ENCODE measurements around the gene CLOCK.

CLOCK gene

DNA sequence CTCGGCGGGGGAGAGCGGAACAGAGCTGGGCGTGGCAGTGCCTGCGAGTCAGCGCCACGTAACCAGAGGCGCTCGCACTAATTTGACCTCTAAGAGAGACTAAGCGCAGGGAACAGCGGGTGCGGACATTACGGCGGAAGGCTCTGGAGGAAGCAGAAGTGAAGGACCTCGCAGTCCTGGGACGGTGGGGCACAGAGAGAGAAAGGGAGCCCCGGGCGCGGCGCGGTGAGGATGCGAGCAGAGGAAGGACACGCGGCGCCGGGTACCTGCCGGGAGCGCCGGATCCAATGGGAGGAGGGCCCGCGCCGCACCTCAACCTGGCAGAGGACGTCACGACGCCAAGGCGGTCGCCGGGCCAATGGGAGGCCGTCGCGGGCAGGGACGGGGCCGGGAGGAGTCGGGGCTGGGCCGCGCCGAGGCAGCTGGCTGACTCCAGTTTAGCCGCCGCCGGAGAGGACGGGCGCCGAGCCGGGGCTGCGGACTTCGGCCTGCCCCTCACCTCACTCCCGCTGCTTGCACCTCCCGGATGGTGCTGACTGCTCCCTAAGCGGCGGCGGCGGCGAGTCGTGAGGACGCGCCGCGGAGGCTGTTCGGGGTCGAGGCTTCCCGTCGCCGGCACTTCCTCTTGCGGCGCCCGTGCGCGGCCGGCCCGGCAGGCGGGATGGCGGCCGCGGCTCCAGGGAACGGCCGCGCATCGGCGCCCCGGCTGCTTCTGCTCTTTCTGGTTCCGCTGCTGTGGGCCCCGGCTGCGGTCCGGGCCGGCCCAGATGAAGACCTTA lies 151.0 kb downstream of the CLOCK start, which contains the start of gene TMEM165:
Gene TMEM165 (plus strand): TSS at position 429 of the 779 bp plus-strand sequence. CDS start 233 bp downstream, at position 662.
- H3K9me3 ChIP-seq (ENCODE audit: control insufficient read depth in 2 of 2, low read length in 2 of 2), result no peaks in the 10 kb centered on the region
- peaks cover 16 to 29% of the 10 kb centered on the region in 2 donors for H3K4me1 ChIP-seq (ENCODE audit: control insufficient read depth in 2 of 2, insufficient read depth in 2 of 2, low read length in 2 of 2)
- no peaks in the 10 kb centered on the region for H3K36me3 ChIP-seq (ENCODE audit: control insufficient read depth in 2 of 2, insufficient read depth in 2 of 2, low read length in 2 of 2)
- peak within 1 kb of the TSS; percentile 90 to 97 for H3K9ac ChIP-seq (ENCODE audit: low read depth in 1 of 2, low read length in 2 of 2)
- no peaks in the 10 kb centered on the region for H3K27me3 ChIP-seq (ENCODE audit: control insufficient read depth in 2 of 2, insufficient read depth in 2 of 2, low read length in 2 of 2)
- H3K27ac ChIP-seq (ENCODE audit: low read depth in 2 of 2, low read length in 2 of 2), result peak within 1 kb of the TSS; percentile 97 to 98
- peak within 1 kb of the TSS; percentile 80 to 96 for H3K4me3 ChIP-seq (ENCODE audit: low read length in 2 of 2)

DNA sequence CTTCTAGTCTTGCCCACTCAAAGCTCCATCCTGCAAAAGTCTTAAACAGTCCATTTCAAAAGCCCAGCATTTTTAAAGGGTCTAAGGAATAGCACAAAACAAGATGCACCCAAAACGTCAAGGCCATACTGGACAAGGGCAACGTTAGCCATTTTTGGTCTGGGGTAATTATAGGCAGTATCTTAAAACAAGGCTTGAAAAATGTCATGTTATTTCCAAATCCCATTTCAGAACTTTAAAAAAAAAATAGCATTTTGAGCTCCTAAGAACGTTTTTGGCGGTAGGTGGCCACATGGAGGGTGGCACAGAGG lies 151.5 kb downstream of the CLOCK start:
- H3K9ac ChIP-seq (ENCODE audit: low read depth in 1 of 2, low read length in 2 of 2), result peak overlapping the region; percentile 90 to 97
- H3K4me1 ChIP-seq (ENCODE audit: control insufficient read depth in 2 of 2, insufficient read depth in 2 of 2, low read length in 2 of 2), result peaks cover 16 to 29% of the 10 kb centered on the region in 2 donors
- no peaks in the 10 kb centered on the region for H3K36me3 ChIP-seq (ENCODE audit: control insufficient read depth in 2 of 2, insufficient read depth in 2 of 2, low read length in 2 of 2)
- H3K9me3 ChIP-seq (ENCODE audit: control insufficient read depth in 2 of 2, low read length in 2 of 2), result no peaks in the 10 kb centered on the region
- H3K27ac ChIP-seq (ENCODE audit: low read depth in 2 of 2, low read length in 2 of 2), result peak overlapping the region; percentile 97 to 98
- H3K27me3 ChIP-seq (ENCODE audit: control insufficient read depth in 2 of 2, insufficient read depth in 2 of 2, low read length in 2 of 2), result no peaks in the 10 kb centered on the region
- peak overlapping the region; percentile 80 to 96 for H3K4me3 ChIP-seq (ENCODE audit: low read length in 2 of 2)

DNA sequence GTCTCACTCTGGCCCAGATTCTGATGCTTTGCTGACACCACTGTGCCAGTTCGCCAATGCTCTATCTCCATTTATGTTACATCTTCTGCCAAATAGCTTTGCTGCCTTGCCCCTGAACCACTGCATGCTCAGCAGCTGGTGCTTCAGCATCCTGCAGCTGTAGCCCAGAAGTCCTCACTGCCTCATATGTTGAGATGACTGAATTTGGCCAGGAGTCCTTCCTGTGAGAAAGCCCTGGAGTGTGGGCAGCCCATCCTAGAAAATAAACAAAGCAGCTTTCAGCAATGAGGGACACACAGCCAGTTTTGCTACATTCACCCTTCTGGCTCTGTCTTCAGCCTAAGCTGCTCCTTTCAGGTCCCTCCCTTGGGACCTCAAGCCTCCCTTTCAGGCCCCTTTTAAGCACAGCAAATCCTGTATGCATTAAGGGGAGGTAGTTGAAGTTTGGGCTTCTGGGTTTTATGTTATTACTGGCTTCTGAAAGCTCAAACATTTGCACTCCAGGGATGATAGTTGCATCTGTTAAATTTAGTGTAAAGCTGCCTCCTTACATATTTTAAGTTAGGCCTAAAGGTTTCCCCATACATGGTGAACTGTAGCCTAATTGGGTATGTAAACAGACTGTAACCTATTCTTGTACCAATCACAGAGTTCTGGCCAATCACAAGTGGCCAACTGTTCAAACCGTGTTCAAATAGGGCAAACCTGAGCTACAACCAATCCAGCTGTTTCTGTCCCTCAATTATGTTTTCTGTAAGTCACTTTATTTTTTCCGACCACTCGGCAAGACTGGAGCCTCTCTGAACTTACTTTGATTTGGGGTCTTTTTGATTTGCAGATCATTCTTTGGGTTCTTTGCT lies 153.0 kb downstream of the CLOCK start:
- no peak overlapping the region for H3K4me3 ChIP-seq (ENCODE audit: low read length in 2 of 2)
- no peaks in the 10 kb centered on the region for H3K36me3 ChIP-seq (ENCODE audit: control insufficient read depth in 2 of 2, insufficient read depth in 2 of 2, low read length in 2 of 2)
- H3K9ac ChIP-seq (ENCODE audit: low read depth in 1 of 2, low read length in 2 of 2), result no peak overlapping the region
- H3K4me1 ChIP-seq (ENCODE audit: control insufficient read depth in 2 of 2, insufficient read depth in 2 of 2, low read length in 2 of 2), result peaks cover 12 to 26% of the 10 kb centered on the region in 2 donors
- H3K27me3 ChIP-seq (ENCODE audit: control insufficient read depth in 2 of 2, insufficient read depth in 2 of 2, low read length in 2 of 2), result no peaks in the 10 kb centered on the region
- peak overlapping the region in 1 of 2 donors; percentile 21 for H3K27ac ChIP-seq (ENCODE audit: low read depth in 2 of 2, low read length in 2 of 2)
- H3K9me3 ChIP-seq (ENCODE audit: control insufficient read depth in 2 of 2, low read length in 2 of 2), result no peaks in the 10 kb centered on the region

DNA sequence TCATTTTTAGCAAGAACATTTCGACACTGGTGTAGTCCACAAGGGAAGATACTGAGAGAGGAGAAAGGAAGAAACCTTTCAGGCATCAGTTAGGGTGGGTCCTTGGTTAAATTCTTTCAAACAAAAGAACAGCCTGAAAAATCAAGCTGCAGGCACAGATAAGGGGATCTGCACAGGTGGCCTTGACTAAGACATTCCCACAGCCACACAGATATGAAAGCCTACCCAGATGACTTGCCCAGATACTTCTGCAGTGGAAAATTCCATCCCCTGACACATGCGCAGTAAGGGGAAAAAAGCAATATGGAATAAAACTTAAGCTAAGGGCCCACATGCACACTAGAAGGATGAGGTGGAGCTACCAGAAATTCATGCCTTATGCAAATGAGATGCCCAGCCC lies 159.9 kb downstream of the CLOCK start:
- Histone ChIP-seq H3K9ac (ENCODE audit: low read depth in 1 of 2, low read length in 2 of 2) (no peak overlapping the region), H3K4me3 (ENCODE audit: low read length in 2 of 2) (no peak overlapping the region), H3K27me3 (ENCODE audit: control insufficient read depth in 2 of 2, insufficient read depth in 2 of 2, low read length in 2 of 2) (no peaks in the 10 kb centered on the region), H3K36me3 (ENCODE audit: control insufficient read depth in 2 of 2, insufficient read depth in 2 of 2, low read length in 2 of 2) (no peaks in the 10 kb centered on the region), H3K4me1 (ENCODE audit: control insufficient read depth in 2 of 2, insufficient read depth in 2 of 2, low read length in 2 of 2) (no peaks in the 10 kb centered on the region), H3K27ac (ENCODE audit: low read depth in 2 of 2, low read length in 2 of 2) (no peak overlapping the region), H3K9me3 (ENCODE audit: control insufficient read depth in 2 of 2, low read length in 2 of 2) (no peaks in the 10 kb centered on the region)

DNA sequence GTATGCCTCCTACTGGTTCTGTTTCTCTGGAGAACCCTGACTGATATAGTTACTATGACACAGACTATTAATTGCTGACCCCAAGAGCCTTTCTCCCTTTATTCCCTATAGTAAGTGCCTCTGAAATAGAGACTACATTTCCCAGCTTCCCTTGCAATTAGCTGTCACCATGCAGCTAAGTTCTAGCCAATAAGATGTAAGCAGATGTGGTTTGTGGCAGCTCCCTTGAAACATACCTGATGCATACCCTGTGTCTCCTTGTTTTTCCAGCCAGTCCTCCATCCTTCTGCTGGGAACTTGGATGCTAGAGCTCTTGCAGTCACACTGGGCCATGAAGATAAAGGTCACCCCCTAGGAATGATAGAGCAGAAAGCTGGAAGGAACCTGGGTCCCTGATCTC lies 160.6 kb downstream of the CLOCK start:
- Histone ChIP-seq H3K27me3 (ENCODE audit: control insufficient read depth in 2 of 2, insufficient read depth in 2 of 2, low read length in 2 of 2) (no peaks in the 10 kb centered on the region), H3K4me1 (ENCODE audit: control insufficient read depth in 2 of 2, insufficient read depth in 2 of 2, low read length in 2 of 2) (no peaks in the 10 kb centered on the region), H3K9ac (ENCODE audit: low read depth in 1 of 2, low read length in 2 of 2) (no peak overlapping the region), H3K36me3 (ENCODE audit: control insufficient read depth in 2 of 2, insufficient read depth in 2 of 2, low read length in 2 of 2) (no peaks in the 10 kb centered on the region), H3K4me3 (ENCODE audit: low read length in 2 of 2) (no peak overlapping the region), H3K27ac (ENCODE audit: low read depth in 2 of 2, low read length in 2 of 2) (no peak overlapping the region), H3K9me3 (ENCODE audit: control insufficient read depth in 2 of 2, low read length in 2 of 2) (no peaks in the 10 kb centered on the region)

DNA sequence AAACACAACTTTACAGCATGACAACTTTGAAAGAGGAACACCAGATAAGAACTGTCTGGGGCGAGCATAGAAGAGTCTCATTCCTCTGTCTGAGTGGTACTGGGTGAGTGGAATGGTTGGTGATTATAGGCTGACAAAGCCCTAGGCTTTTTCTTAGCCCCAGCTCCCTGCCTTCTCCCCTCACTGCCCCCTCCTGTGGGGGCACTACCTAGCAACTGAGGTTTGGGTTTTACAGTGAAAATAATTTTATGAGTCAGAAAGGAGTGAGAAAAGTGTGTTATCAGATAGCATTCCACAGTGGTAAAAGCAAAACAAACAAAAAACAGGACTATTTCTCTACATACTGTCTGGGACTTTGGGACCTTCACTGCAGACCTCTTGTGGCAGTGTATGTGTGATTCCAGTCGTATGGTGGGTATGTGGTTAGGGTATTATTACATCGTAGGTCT lies 161.5 kb downstream of the CLOCK start:
- Histone ChIP-seq H3K27ac (ENCODE audit: low read depth in 2 of 2, low read length in 2 of 2) (no peak overlapping the region), H3K9me3 (ENCODE audit: control insufficient read depth in 2 of 2, low read length in 2 of 2) (no peaks in the 10 kb centered on the region), H3K9ac (ENCODE audit: low read depth in 1 of 2, low read length in 2 of 2) (no peak overlapping the region)

DNA sequence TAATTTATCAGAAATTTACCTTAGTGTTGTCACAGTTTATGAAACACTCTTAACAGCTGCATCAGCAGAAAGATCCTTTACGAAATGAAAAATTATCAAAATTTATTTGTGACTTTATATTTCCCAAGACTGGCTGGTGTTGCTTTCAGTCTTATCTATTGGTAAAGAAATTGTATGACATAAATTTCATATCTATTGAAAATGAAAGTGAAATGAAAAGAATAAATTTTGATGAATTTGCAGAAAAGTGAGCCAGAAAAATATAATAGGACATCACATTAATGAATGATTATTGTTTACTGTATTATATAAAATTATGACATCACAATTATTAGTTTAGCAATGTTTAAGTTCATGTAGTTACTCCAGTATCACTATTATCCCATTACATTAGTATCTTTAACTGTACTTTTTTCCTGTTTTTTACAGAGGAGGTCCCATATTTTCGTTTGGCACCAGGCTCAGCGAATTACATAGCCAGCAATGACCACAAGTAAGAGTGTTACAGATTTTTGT lies 164.2 kb downstream of the CLOCK start:
- no peaks in the 10 kb centered on the region for H3K27me3 ChIP-seq (ENCODE audit: control insufficient read depth in 2 of 2, insufficient read depth in 2 of 2, low read length in 2 of 2)
- no peak overlapping the region for H3K9ac ChIP-seq (ENCODE audit: low read depth in 1 of 2, low read length in 2 of 2)
- no peaks in the 10 kb centered on the region for H3K9me3 ChIP-seq (ENCODE audit: control insufficient read depth in 2 of 2, low read length in 2 of 2)
- H3K36me3 ChIP-seq (ENCODE audit: control insufficient read depth in 2 of 2, insufficient read depth in 2 of 2, low read length in 2 of 2), result no peaks in the 10 kb centered on the region
- H3K4me3 ChIP-seq (ENCODE audit: low read length in 2 of 2), result no peak overlapping the region
- H3K27ac ChIP-seq (ENCODE audit: low read depth in 2 of 2, low read length in 2 of 2), result no peak overlapping the region
- no peaks in the 10 kb centered on the region for H3K4me1 ChIP-seq (ENCODE audit: control insufficient read depth in 2 of 2, insufficient read depth in 2 of 2, low read length in 2 of 2)

More for the DNA sequence above, 161.5 kb downstream of the CLOCK start:
- Histone ChIP-seq H3K4me1 (ENCODE audit: control insufficient read depth in 2 of 2, insufficient read depth in 2 of 2, low read length in 2 of 2) (no peaks in the 10 kb centered on the region), H3K4me3 (ENCODE audit: low read length in 2 of 2) (no peak overlapping the region), H3K27me3 (ENCODE audit: control insufficient read depth in 2 of 2, insufficient read depth in 2 of 2, low read length in 2 of 2) (no peaks in the 10 kb centered on the region), H3K36me3 (ENCODE audit: control insufficient read depth in 2 of 2, insufficient read depth in 2 of 2, low read length in 2 of 2) (no peaks in the 10 kb centered on the region)

DNA sequence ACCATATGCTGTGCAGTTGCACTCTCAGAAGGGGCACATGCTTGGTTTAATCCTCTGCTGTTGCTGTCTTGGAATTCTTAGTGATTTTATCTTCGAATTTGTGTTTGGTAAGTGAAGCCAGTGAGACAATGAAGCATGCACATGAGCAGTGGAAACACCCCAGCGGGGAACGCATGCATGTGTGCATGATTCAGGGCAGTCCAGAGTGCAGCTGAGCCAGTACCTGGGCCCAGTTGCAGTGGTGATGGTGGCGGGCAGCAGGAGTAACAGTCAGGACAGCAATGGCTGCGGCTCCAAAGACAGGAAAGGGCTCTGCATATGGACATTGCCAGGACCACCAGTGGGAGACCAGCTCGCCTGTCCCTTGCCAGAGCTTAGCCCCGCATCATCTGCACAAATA lies 165.2 kb downstream of the CLOCK start:
- no peak overlapping the region for H3K27ac ChIP-seq (ENCODE audit: low read depth in 2 of 2, low read length in 2 of 2)
- no peaks in the 10 kb centered on the region for H3K9me3 ChIP-seq (ENCODE audit: control insufficient read depth in 2 of 2, low read length in 2 of 2)
- no peaks in the 10 kb centered on the region for H3K4me1 ChIP-seq (ENCODE audit: control insufficient read depth in 2 of 2, insufficient read depth in 2 of 2, low read length in 2 of 2)
- no peaks in the 10 kb centered on the region for H3K27me3 ChIP-seq (ENCODE audit: control insufficient read depth in 2 of 2, insufficient read depth in 2 of 2, low read length in 2 of 2)
- H3K4me3 ChIP-seq (ENCODE audit: low read length in 2 of 2), result no peak overlapping the region
- H3K36me3 ChIP-seq (ENCODE audit: control insufficient read depth in 2 of 2, insufficient read depth in 2 of 2, low read length in 2 of 2), result no peaks in the 10 kb centered on the region
- no peak overlapping the region for H3K9ac ChIP-seq (ENCODE audit: low read depth in 1 of 2, low read length in 2 of 2)

DNA sequence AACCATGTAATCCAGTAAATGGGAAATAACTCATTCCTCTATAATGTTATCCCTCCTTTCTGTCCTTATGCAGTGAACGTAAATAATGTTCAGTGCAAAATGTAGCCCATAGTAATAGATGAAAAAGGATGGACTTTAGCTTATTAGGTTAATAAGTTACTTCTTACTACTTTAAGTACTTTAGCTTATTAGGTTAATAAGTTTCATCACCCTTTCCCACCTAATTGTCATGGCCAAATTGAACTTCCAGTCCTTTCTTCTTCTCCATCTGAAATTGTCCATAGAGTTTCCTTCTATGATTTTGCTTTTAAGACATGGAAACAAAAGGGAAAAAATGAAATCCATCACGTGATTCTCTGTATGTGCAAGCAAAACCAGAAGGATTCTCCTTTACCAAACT lies 166.1 kb downstream of the CLOCK start:
- no peaks in the 10 kb centered on the region for H3K27me3 ChIP-seq (ENCODE audit: control insufficient read depth in 2 of 2, insufficient read depth in 2 of 2, low read length in 2 of 2)
- no peaks in the 10 kb centered on the region for H3K36me3 ChIP-seq (ENCODE audit: control insufficient read depth in 2 of 2, insufficient read depth in 2 of 2, low read length in 2 of 2)
- no peaks in the 10 kb centered on the region for H3K9me3 ChIP-seq (ENCODE audit: control insufficient read depth in 2 of 2, low read length in 2 of 2)
- no peak overlapping the region for H3K27ac ChIP-seq (ENCODE audit: low read depth in 2 of 2, low read length in 2 of 2)
- no peak overlapping the region for H3K4me3 ChIP-seq (ENCODE audit: low read length in 2 of 2)
- no peaks in the 10 kb centered on the region for H3K4me1 ChIP-seq (ENCODE audit: control insufficient read depth in 2 of 2, insufficient read depth in 2 of 2, low read length in 2 of 2)
- H3K9ac ChIP-seq (ENCODE audit: low read depth in 1 of 2, low read length in 2 of 2), result no peak overlapping the region
